GM21529 (cell line): Measurements from ENCODE around the gene UGT1A7.

Source experiments
- ATAC-seq: cut with Tn5 transposase; IDR thresholded peaks from one replicate; pipeline ENCODE4 v1.9.1; 2021; ENCODE audit not compliant: unreplicated experiment

The UGT1A7 gene

DNA sequence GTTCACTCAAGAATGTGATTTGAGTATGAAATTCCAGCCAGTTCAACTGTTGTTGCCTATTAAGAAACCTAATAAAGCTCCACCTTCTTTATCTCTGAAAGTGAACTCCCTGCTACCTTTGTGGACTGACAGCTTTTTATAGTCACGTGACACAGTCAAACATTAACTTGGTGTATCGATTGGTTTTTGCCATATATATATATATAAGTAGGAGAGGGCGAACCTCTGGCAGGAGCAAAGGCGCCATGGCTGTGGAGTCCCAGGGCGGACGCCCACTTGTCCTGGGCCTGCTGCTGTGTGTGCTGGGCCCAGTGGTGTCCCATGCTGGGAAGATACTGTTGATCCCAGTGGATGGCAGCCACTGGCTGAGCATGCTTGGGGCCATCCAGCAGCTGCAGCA, 78.3 kb downstream of the UGT1A7 start, which contains the start of gene UGT1A1:
Gene UGT1A1, plus strand, starts transcription at position 228 of the 400 bp plus-strand sequence. Its CDS starts 18 bp downstream, at position 246.
- ATAC-seq = no peak

DNA sequence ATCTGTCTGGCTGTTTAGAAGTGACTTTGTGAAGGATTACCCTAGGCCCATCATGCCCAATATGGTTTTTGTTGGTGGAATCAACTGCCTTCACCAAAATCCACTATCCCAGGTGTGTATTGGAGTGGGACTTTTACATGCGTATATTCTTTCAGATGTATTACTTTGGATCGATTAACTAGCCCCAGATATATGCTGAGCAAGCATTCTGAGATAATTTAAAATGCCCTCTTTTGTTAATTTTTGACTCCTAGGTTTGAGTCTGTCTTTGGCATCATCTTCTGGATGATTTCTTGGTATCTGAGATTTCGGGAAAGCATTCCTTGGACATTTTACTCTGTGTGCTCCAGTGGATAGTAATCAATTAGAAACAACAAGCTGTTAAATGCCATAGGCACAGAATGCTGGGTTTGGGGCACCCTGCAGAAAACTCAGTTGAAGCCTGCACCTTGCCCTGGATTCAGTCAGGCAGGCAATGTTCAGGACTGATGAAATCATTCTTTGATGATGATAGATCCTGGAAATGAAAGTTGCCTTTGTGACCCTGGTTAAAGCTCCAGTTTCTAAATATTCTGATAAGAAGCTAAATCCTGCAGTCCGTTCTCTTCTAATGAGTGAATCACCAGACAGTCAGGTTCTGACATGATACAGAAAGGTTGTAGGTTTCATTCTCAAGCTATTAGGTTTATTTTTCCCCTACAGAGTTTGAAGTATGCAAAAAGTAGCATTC, 79.5 kb downstream of the UGT1A7 start:
- no peak for ATAC-seq

DNA sequence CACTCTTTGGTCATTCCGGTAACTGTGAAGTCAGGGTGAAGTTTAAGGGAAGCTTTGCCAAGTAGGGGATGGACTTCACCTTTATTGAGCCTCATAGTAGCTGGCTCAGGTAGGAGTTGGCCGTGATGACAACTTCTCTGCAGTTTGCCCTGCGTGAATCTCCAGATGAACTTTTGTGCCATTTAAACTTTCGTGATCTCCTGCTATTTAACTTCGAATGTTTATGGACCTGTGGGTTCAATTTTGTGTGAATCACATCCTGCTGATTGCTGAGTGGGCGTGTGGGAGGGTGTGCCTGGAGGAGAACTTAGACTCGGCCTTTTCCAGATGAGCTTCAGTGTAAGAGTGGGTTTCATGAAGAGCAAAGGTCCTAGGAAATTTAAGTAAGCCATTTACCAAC, 82.6 kb downstream of the UGT1A7 start:
- ATAC-seq = no peak

DNA sequence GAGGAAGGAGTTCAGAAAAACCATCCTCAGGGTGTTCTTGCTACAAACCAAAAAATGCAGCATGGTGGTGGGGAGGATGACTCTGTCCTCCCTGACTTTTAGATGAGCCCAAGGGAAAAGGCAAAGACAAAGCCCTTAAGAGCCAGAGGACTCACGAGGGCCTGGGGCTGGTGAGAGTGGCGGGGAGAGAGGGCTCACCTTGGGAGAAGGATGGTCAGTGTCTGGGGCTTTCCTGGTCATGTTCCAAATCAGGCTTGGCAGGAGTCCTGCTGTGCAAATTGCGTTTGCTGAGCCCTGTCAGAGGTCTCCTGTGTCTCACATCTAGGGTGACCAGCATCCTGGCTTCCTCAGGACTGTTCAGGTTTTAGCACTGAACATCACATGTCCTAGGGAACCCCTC, 83.1 kb downstream of the UGT1A7 start:
- no peak for ATAC-seq

DNA sequence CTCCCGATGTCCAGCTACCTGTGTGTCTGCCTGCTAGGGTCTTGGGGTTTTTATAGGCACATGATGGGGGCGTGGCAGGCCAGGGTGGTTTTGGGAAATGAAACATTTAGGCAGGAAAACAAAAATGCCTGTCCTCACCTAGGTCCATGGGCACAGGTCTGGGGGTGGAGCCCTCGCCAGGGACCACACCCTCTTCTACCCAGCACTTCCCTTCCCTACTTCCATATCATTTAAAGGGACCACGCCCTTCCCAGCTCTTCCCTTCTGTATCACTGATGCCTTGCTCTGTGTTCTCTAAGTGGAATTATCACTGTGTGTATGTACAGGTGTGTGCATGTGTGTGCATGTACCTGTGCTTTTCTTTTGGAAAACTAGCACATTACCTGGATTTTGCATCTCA, 84.7 kb downstream of the UGT1A7 start:
- no peak for ATAC-seq

DNA sequence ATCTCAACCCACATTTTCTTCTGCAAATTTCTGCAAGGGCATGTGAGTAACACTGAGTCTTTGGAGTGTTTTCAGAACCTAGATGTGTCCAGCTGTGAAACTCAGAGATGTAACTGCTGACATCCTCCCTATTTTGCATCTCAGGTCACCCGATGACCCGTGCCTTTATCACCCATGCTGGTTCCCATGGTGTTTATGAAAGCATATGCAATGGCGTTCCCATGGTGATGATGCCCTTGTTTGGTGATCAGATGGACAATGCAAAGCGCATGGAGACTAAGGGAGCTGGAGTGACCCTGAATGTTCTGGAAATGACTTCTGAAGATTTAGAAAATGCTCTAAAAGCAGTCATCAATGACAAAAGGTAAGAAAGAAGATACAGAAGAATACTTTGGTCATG, 86.4 kb downstream of the UGT1A7 start:
- ATAC-seq = no peak

DNA sequence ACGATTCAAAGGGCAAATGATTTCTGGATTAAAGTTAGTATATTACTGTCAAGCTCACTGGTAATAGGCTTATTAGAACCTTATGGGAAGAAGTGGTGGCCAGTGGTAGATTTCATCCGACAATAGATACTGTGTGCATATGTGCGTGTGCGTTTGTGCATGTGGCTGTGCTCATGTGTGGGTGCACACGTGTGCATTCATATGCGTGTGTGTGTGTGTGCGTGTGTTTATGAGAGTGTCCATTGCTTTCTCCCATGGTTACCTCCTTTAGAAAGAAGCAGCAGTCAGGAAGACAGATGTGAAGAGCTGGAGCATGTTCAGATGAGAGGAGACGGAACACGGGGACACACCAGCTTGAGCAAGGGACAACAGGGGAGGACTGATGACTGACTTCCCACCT, 87.6 kb downstream of the UGT1A7 start:
- no peak for ATAC-seq

DNA sequence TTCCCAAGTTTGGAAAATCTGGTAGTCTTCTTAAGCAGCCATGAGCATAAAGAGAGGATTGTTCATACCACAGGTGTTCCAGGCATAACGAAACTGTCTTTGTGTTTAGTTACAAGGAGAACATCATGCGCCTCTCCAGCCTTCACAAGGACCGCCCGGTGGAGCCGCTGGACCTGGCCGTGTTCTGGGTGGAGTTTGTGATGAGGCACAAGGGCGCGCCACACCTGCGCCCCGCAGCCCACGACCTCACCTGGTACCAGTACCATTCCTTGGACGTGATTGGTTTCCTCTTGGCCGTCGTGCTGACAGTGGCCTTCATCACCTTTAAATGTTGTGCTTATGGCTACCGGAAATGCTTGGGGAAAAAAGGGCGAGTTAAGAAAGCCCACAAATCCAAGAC, 90.5 kb downstream of the UGT1A7 start:
- no peak for ATAC-seq

DNA sequence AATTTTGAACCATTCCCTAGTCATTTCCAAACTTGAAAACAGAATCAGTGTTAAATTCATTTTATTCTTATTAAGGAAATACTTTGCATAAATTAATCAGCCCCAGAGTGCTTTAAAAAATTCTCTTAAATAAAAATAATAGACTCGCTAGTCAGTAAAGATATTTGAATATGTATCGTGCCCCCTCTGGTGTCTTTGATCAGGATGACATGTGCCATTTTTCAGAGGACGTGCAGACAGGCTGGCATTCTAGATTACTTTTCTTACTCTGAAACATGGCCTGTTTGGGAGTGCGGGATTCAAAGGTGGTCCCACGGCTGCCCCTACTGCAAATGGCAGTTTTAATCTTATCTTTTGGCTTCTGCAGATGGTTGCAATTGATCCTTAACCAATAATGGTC, 90.9 kb downstream of the UGT1A7 start:
- no peak for ATAC-seq

DNA sequence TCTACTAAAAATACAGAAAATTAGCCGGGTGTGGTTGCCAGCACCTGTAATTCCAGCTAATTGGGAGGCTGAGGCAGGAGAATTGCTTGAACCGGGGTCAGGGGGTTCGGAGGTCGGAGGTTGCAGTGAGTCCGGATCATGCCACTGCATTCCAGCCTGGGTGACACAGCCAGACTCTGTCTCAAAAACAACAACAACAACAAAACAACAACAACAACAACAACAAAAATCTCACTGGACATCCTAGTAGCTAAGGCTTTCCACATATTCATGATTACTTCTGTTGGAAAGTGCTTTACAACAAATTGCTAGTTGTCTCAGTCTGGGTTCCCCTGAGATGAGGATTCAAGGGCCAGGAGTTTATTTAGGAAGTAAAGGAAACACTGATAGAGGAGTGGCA, 92.2 kb downstream of the UGT1A7 start:
- ATAC-seq = no peak

DNA sequence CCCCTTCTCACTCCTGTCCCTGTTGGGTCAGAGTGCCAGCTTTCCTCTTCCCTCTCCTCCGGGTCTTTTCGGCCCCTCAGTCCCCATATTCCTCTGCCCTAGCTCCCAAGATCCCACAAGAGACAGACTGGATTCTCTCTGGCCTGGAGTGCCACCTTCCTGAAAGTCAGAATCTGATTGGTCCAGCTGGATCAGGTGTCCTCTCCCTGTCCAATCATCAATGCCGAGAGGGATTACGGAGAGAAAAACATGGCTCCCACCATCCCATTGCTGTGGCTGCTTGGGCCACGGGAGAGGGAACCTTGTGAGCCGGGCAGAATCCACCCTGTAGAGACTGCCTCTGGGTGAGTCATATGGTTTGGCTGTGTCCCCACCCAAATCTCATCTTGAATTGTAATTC, 93.7 kb downstream of the UGT1A7 start:
- no peak for ATAC-seq

DNA sequence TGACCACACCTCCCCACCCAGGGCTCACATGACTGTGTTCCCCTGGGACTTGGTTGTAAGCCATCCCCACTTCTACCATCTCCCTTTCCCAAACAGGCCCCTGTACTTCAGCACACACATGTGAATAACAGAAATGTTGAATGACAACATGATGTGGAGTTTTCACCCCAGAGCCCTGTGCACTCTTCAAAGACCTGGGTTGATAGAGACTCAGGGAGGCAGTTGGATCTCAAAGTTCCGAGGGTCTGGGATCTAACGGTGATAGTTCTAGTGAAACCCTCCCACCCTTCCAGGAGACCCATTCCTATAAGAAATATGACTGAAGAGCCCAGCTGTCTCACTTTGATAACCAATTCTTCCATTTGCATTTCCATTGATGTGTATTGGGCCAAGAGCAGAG, 96.3 kb downstream of the UGT1A7 start, which contains the start of gene MROH2A:
Gene MROH2A, plus strand, starts transcription at position 301 of the 400 bp plus-strand sequence. CDS start 1,029 bp downstream, outside the sequence.
- no peak for ATAC-seq

DNA sequence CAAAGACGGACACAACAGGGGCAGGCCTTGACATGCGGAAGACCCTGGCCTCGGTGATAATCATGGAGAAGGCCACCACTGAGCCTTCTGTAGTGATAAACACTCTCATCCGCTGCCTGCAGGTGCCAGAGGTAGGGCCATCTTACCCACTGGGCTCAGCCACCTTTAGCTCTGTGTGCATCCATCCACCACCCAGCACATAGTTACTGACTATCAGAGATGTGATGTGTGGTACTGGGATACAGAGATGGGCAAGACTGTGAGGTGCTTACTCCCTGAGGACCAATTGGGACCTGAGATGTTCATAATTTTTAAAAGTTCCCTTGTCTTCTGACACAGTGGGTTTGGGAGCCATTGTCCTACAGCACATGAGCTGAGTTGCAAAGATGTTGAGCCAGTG, 98.0 kb downstream of the UGT1A7 start:
- ATAC-seq = no peak

DNA sequence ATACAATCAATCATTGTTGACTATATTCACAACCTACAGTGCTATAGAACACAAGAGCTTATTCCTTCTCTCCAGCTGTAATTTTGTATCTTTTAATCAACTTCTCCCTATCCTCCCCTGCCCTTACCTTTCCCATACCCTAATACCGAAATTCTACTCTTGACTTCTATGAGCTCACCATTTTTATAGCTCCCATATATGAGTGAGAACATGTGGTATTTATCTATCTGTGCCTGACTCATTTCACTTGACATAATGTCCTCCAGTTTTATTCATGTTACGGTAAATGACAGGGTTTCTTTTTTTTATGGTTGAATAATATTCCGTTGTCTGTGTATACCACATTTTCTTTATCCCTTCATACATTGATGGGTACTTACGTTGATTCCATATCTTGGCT, 99.1 kb downstream of the UGT1A7 start:
- ATAC-seq = no peak

DNA sequence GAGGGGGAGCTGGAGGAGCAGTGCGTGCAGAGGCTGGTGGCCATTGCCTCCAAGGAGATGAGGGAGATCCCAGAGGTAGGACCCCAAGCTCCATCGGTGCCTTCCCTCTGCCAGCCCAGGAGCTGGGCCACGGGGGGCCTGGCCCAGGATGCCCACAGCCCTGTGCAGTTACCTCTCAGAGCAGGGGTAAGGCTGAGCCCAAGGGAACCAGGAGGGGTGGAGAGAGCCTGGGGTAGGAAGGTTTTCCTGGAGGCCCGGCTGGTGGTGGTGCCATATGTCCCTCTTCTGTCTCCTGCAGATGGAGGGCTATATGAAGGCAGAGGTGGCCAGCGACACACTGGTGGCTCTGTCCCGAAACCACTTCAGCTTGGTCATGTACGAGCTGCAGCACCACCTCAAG, 107.9 kb downstream of the UGT1A7 start:
- ATAC-seq = no peak

DNA sequence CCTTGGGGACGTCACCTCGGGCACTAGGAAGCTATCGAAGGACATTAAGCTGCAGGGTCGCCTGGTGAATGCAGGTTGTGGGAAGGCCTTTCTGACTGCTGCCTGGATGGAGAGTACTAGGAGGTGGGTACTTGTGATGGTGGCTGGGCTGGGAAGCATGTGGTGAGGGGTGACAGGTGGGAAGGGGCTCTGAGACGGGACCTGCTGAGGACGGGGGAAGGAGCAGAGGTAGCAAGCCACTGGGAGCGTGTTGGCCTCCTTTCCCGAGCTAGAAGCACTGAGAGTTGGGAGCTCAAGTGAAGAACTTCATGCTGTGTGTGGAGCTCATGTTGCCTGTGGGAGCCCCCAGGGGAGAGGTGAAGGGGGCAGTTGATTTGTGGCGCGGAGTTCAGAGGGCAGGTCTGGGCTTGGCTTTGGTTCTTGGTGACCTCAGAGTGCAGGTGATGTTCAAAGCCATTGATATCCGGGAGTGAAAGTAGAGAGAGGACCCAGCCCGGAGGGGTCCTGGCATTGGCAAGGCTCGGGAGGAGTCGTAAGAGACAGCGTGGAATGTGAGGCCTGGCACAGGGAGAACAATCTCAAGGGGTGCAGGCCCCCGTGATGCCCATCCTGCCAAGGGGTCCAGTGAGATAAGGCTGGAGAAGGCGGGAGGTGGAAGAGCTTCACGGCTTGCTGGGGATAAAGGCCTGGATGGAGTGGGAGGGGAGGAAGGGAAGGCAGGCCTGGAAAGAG, 109.6 kb downstream of the UGT1A7 start:
- ATAC-seq = no peak

DNA sequence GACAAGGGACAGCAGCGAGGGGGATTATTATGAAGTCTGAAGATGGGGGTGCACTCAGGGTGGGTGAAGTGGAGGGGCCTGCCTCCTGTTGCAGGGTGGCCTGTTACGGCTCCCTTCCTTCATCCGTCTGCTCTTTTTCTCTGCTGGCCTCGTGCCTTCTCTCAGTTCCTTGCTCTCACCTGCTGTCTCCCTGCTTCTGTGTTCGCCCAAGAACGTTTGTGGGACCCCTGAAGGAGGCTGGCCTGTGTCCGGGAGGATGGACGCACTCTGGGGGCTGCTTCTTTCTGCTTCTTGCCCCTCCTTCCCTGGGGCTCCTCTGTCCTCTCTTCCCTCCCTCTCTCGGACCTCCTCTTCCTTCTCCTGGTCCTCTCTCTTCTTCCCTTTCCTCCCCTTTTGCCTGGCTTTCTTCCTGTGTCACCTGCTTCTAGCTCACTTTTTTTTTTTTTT, 110.2 kb downstream of the UGT1A7 start:
- no peak for ATAC-seq

DNA sequence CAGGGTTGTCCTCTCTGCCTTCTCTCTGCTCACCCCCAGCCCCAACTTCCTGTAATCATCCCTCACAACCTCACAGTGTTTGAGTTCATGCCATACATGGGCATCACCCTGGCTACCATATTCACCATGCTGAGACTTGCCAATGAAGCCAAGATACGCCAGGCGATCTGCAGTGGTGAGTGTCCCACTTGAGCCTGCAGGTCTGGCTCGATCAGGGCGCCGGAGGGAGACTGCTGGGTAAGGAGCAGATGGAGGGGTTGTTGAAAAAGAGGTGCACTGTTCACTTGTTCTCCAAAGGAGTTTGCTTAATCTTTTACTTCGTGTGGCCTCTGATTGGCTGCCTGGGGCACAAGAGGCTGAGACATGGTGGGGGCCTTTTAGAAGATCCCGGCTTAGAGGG, 111.0 kb downstream of the UGT1A7 start:
- ATAC-seq = no peak

DNA sequence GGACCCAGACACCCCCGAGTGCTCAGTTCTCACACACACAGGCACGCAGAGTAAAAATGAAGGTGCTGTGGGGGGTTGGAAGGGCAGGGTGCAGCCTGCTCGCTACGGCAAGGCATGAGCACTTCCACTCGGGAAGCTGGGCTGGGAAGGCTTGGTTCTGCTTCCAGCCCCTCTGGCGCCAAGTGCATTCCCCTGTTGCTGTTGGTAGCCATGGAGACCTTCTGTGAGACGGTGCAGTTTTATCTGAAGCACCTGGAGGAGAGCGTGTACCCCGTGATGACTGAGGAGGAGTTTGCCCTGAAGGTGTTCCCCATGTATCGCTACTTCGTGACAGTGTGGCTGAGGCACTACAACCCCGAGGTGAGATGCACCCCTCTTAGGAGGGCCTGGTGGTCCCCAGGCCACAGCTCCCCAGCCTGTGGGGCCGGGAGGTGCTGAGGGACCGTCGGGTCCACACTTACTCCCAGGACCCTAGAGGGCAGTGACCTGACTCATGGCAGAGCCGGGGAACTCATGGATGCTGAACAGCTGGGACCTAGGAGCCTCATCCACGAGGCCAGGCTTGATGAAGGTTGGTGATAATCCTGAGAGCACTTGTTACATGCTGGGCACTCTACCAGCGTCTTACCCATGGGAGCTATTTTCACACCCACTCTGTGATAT, 111.9 kb downstream of the UGT1A7 start:
- ATAC-seq = no peak

DNA sequence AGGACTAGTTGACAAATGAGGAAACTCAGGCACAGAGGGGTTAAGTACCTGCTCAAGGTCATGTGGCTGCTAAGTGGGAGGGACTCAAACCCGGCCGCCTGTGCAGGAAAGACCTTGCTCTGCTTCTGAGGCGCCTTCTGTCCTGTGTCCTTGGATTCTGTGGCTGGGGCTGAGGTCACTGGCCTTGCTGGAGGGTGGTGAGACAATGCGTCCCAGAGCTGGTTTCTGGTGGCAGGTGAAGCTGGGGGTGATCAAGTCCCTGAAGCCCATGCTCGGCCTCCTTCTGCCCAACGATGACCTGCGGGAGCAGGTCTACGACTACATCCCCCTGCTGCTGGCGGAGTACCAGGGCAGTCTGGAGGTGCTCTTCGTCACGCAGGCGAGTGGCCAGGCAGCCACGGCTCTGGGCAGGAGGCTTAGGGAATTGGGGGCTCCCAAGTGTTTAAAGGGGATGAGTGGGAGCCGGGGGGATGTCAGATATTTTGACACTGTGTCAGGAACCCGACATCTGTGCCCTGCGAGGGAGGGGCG, 112.5 kb downstream of the UGT1A7 start:
- ATAC-seq = no peak

DNA sequence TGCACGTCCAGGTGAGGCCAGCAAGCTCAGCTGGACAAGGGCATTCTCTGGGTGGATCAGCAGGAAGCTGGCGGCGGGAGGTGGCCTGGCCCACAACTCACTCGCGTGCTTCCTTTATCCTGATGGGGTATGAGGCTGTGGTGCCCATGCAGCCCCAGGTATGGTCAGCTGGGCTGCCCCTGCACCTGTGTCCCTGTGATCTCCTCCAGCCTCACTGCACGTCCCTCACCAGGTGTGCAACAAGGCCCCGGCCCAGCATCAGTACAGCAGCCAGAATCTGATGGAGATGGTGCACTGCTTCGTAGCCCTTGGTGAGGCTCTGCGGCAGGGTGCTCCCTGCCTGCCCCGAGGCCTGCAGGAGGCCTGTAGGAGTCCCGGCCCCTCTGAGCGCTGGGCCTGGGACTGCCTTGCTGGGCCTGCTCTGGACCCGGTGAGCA, 114.1 kb downstream of the UGT1A7 start:
- no peak for ATAC-seq

DNA sequence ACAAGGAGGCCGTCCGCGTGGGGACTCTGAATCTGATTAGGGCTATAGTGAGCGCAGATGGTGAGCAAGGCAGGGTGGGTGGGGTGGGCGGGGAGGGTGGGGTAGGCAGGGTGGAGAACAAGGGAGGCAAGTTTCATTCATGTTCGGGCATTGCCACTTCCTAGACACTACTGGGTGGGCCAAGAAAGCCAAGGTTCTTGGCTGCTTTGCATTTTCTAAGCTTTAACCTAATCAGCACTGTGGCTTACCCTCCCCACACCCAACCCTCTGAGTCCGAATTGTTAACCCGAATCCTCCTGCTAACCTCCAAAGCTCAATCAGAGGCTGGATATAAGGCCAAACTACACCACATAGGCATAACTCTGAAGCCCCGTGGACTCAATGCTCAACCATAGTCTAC, 114.6 kb downstream of the UGT1A7 start:
- ATAC-seq = no peak
